ENCODE results near the gene PSIP1.
"Not testable (repeated sequence)": the region's sequence is repeated elsewhere in the genome, so short reads cannot be mapped to it uniquely, and the experiment has no call there.

PSIP1 gene

DNA sequence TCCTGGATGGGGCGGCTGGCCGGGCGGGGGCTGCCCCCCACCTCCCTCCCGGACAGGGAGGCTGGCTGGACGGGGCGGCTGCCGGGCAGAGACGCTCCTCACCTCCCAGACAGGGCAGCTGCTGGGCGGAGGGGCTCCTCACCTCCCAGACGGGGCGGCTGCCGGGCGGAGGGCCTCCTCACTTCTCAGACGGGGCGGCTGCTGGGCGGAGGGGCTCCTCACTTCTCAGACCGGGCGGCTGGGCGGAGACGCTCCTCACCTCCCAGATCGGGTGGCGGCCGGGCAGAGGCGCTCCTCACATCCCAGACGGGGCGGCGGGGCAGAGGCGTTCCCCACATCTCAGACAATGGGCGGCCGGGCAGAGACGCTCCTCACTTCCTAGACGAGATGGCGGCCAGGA, 68.5 kb downstream of the PSIP1 start:
- in situ Hi-C loops (cut with MboI; ENCODE audit: low sequenced_read_pairs): not testable (repeated sequence)

DNA sequence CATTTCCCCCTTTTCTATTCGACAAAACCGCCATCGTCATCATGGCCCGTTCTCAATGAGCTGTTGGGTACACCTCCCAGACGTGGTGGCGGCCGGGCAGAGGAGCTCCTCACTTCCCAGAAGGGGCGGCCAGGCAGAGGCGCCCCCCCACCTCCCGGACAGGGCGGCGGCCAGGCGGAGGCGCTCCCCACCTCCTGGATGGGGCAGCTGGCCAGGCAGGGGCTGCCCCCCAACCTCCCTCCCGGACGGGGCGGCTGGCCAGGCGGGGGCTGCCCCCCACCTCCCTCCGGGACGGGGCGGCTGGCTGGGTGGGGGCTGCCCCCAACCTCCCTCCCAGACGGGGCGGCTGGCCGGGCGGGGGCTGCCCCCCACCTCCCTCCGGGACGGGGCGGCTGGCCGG, 68.9 kb downstream of the PSIP1 start:
- in situ Hi-C loops (cut with MboI; ENCODE audit: low sequenced_read_pairs): not testable (repeated sequence)

- in situ Hi-C loops (cut with MboI; ENCODE audit: low sequenced_read_pairs): no loop called here
Measured at GRCh38 chr9:15438891-15439290, 71.9 kb downstream of the PSIP1 start.

- in situ Hi-C loops (cut with MboI; ENCODE audit: low sequenced_read_pairs): no loop called here
Measured at GRCh38 chr9:15433661-15434060, 77.1 kb downstream of the PSIP1 start.

- in situ Hi-C loops (cut with MboI; ENCODE audit: low sequenced_read_pairs): no loop called here
Measured at GRCh38 chr9:15433191-15433590, 77.6 kb downstream of the PSIP1 start.

GRCh38 chr9:15430920-15431844, 79.6 kb downstream of the PSIP1 start:
- in situ Hi-C loops (cut with MboI; ENCODE audit: low sequenced_read_pairs): no loop called here

- in situ Hi-C loops (cut with MboI; ENCODE audit: low sequenced_read_pairs): not testable (repeated sequence)
Measured at GRCh38 chr9:15427702-15428101, 83.1 kb downstream of the PSIP1 start.

DNA sequence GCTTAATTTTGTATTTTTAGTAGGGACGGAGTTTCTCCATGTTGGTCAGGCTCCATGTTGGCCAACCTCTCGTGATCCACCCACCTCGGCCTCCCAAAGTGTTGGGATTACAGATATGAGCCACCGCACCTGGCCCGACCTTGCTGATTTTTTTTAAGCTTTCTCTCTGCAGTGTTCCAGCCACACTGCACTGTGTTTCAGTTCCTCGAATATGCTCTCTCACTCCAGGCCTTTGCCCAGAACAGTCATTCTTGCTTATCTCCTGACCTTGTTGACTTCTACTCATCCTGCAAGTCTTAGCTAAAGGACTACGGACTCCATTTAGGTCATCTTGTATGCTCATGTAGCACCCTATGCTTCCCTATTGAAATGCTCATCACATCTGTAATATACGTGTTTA, 84.8 kb downstream of the PSIP1 start:
- in situ Hi-C loops (cut with MboI; ENCODE audit: low sequenced_read_pairs): no loop called here

DNA sequence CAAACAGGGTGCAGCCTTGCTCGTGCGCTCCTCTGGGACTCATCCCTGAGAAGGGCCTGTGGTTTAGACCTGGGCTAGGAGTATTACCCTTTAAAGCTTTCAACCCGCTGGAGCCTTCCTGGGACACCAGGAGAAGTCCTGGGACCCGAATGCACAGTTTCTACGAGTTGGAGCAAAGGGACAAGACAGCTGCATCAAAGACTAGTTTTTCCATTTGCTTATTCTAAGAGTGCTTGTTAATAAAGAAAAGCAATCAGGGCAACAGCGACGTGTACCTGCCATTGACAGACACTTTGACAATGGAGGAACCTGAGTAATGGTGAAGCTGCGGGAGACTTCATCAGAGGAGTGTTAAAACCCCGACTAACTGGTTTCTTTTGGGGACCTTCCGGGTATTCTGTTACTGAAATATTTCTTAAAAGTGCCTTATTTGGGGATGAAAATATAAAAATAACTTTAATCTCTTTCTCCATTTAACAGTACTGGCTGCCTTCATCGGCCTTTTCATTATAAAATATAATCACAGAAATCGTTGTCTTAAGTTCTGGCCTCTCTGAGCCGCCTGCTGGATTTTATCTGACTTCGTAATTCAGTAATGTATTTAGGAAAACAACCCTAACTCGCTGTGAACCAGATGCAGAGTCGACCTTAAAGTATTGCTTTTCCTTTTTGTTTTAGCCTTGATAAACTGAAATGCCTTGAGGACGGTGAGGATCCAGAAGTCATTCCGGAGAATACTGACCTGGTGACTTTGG, 87.4 kb downstream of the PSIP1 start:
- in situ Hi-C loops (cut with MboI; ENCODE audit: low sequenced_read_pairs): loop anchor here (25.0 kb wide), 1 partner anchor 89 kb away; the partner anchor contains the start of gene PSIP1

DNA sequence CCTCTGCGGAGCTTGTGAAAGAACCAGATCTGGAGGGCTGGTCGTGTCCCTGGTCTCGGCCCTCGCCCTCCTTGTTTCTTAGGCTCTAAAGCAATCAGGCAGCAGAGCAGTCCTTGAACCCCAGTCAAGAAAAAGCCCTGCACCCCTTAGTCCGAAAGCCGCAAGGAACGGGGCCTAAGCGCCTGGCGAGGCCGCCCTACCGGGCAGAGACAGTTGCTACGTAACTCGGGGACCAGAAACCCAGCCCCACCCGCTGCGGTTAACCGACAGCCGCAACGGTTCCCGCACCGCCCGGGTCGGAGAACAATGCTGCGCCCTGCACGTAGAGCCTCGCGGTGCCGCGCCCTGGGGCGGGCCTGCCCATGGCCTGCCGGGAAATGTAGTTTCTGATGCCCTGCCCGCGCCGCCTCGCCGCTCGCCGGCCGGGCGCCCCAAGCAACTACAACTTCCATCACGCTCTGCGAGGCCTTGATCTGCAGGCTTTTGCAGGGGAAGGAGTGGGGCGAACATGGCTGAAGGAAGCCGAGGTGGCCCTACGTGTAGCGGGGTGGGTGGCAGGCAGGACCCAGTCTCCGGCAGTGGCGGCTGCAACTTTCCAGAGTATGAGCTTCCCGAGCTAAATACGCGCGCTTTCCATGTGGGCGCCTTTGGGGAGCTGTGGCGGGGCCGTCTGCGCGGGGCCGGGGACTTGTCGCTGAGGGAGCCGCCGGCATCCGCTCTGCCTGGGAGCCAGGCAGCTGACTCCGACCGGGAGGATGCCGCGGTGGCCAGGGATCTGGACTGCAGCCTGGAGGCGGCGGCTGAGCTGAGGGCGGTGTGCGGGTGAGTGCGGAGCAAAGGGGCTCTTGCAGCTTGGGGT, 88.2 kb downstream of the PSIP1 start, which contains the start of gene SNAPC3:
Gene SNAPC3, plus strand, starts transcription at position 505 of the 859 bp plus-strand sequence. Its CDS starts 4 bp downstream, at position 509.
- in situ Hi-C loops (cut with MboI; ENCODE audit: low sequenced_read_pairs): loop anchor here (25.0 kb wide), 1 partner anchor 90 kb away; the partner anchor contains the start of gene PSIP1

- in situ Hi-C loops (cut with MboI; ENCODE audit: low sequenced_read_pairs): loop anchor here (25.0 kb wide), 1 partner anchor 90 kb away; the partner anchor contains the start of gene PSIP1
Measured at GRCh38 chr9:15421990-15422371, 88.8 kb downstream of the PSIP1 start.

GRCh38 chr9:15421532-15421931, 89.2 kb downstream of the PSIP1 start:
- in situ Hi-C loops (cut with MboI; ENCODE audit: low sequenced_read_pairs): loop anchor here (25.0 kb wide), 1 partner anchor 91 kb away; the partner anchor contains the start of gene PSIP1

- in situ Hi-C loops (cut with MboI; ENCODE audit: low sequenced_read_pairs): loop anchor here (25.0 kb wide), 1 partner anchor 92 kb away; the partner anchor contains the start of gene PSIP1
Measured at GRCh38 chr9:15420796-15421195, 90.0 kb downstream of the PSIP1 start.

- in situ Hi-C loops (cut with MboI; ENCODE audit: low sequenced_read_pairs): loop anchor here (25.0 kb wide), 1 partner anchor 95 kb away; the partner anchor contains the start of gene PSIP1
Measured at GRCh38 chr9:15417626-15418025, 93.1 kb downstream of the PSIP1 start.

GRCh38 chr9:15416880-15417279, 93.9 kb downstream of the PSIP1 start:
- in situ Hi-C loops (cut with MboI; ENCODE audit: low sequenced_read_pairs): loop anchor here (25.0 kb wide), 1 partner anchor 95 kb away; the partner anchor contains the start of gene PSIP1

All from HL-60/S4 treated with retinoic acid at 250 ng/mL for 4 days and 3 days (cell line).